NCI-H1694 treated with DMSO at 0.1 percent for 48 hours (cell line): ENCODE results near the gene CLTCL1.

Experiments
- DNase-seq: peaks from one replicate; lab custom pipeline; 2025; lab: John Stamatoyannopoulos, UW

Gene CLTCL1

GRCh38 chr22:19131685-19132015, 159.9 kb downstream of the CLTCL1 start:
- DNase-seq, result no peak

GRCh38 chr22:19130959-19131684, 160.4 kb downstream of the CLTCL1 start, which contains the start of gene TSSK2:
TSSK2 (plus strand) TSS chr22:19131308; CDS start chr22:19131400, 92 bp downstream.
- DNase-seq, result no peak

GRCh38 chr22:19129871-19130270, 161.6 kb downstream of the CLTCL1 start:
- DNase-seq, result no peak
